ENCODE results near the gene PTPRA. TPM values are rescaled to one million over a fixed set of nuclear protein-coding genes. Genes with fewer than 3 reads are reported as not detected.

PTPRA gene
- total and polyA plus RNA-seq, 2 of the 8 experiments (the other 6 are each of a cell fraction or from before 2014, with no cell fraction given), result 47.7 to 51.3 TPM

GRCh38 chr20:2871111-2871465, 2.2 kb upstream of the PTPRA start (continued):
- TF ChIP-seq BACH1 (IDR thresholded peaks at IDR 0.05; ENCODE audit: low read length) (no peak), SIRT6 (IDR thresholded peaks at IDR 0.05; ENCODE audit: low read length) (no peak), POLR2A (IDR thresholded peaks at IDR 0.05; ENCODE audit: control extremely low read depth in 1 of 2, low read depth in 2 of 2, low read length in 2 of 2) (no peak), RNF2 (IDR thresholded peaks at IDR 0.05; ENCODE audit: borderline replicate concordance, low read depth, low read length, missing control alignments, poor library complexity, severe bottlenecking) (no peak), SIN3A (conservative IDR thresholded peaks at IDR 0.05 in 1 of 2, IDR thresholded peaks at IDR 0.05 in 1 of 2; ENCODE audit: low read depth in 1 of 2, low read length in 2 of 2) (no peak), KDM1A (IDR thresholded peaks at IDR 0.05; ENCODE audit: borderline replicate concordance, low read length) (no peak)
